Thyroid gland (tissue), 4 donors: ENCODE results near the gene KAZN. TPM values are rescaled to one million over a fixed set of nuclear protein-coding genes. Genes with fewer than 3 reads are reported as not detected.

Experiments used
- DNase-seq, 2 donors: peaks; one replicate each; pipeline ENCODE4 v3.0.0-alpha.2; 2019
- H3K27ac ChIP-seq, 3 donors: fragments of 200-600 bp; sonication (generic); 1 replicate in 2 of 3; 2 replicates in 1 of 3; pipeline ENCODE4 v1.5.1; 2016 to 2019; ENCODE audit warnings: mild to moderate bottlenecking in 1 of 3, moderate library complexity in 1 of 3
- H3K27me3 ChIP-seq: fragments of 200-600 bp; sonication (generic); one replicate; pipeline ENCODE4 v1.5.1; 2019
- H3K36me3 ChIP-seq, 2 donors: fragments of 200-600 bp; sonication (generic); one replicate each; pipeline ENCODE4 v1.5.1; 2016 to 2019
- H3K4me1 ChIP-seq, 2 donors: fragments of 200-600 bp; sonication (generic); one replicate each; pipeline ENCODE4 v1.5.1; 2017 to 2019
- H3K4me3 ChIP-seq, 3 donors: fragments of 200-600 bp; sonication (generic); replicated peaks in 1 of 3; 1 replicate in 2 of 3; 2 replicates in 1 of 3; pipeline ENCODE4 v1.5.1; 2016; ENCODE audit warnings: mild to moderate bottlenecking in 1 of 3
- H3K9me3 ChIP-seq: fragments of 200-600 bp; sonication (generic); one replicate; pipeline ENCODE4 v1.5.1; 2017
- POLR2A ChIP-seq, 2 donors: fragments of 450-650 bp; IDR thresholded peaks; one replicate each; pipeline ENCODE4 v1.6.1; 2017; ENCODE audit warnings: antibody characterized with exemption in 2 of 2, mild to moderate bottlenecking in 2 of 2, moderate library complexity in 1 of 2
- WGBS, 2 donors: methylation state at CpG; one replicate each; pipeline ENCODE4 v1.1.5; 2017; 5-methylcytosine and 5-hydroxymethylcytosine counted together
- intact Hi-C: fragments of 100-400 bp; cut with DNase I; formaldehyde crosslinking; loops from one replicate; pipeline ENCODE4 v1.15.1; 2023
- total RNA-seq, 4 donors: library from RNA; depleted of rRNA; stranded (reverse); fragments of >200 nt; gene quantifications; one replicate each; pipeline ENCODE4 v1.2.3, GENCODE V29; 2016
- TF ChIP-seq, protein P1 (sequence below), 6 experiments: fragments of 200-600 bp in 3 of 6; fragments of 450-650 bp in 3 of 6; sonication (generic) in 3 of 6; IDR thresholded peaks; one replicate each; pipeline ENCODE4 v1.5.1; 2016 to 2019; ENCODE audit warnings: antibody characterized with exemption in 6 of 6, mild to moderate bottlenecking in 2 of 6, inconsistent platforms in 1 of 6, moderate library complexity in 1 of 6

KAZN gene
- total RNA-seq, 4 donors from 2014 or later = 14.8 to 28.6 (median 18.2) TPM

DNA sequence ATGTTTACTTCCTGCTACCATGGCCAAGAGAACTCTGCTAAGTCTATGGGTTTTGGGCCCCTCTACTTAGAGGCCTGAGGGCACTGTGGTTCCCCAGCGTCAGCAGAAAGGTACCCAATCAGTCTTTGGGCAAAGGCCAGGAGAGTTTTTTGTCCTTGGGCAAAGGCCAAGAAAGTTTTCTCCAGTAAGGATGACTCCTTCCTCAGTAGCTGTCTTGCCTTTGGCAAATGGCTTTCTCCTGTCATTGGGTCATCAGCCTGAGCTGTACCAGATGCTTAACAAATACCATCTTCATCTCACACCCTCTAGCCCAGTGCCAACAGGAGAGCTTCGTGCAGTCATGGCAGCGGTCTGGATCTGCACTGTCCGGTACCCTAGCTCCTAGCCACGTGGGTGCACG, 355.7 kb downstream of the KAZN start:
- no peaks in the 10 kb centered on the region for H3K9me3 ChIP-seq
- peaks cover 2 to 23% of the 10 kb centered on the region in 2 donors for H3K4me1 ChIP-seq
- H3K27me3 ChIP-seq = no peaks in the 10 kb centered on the region
- intact Hi-C loops = no loop called here
- no peak overlapping the region for H3K4me3 ChIP-seq
- H3K27ac ChIP-seq = no peak overlapping the region
- H3K36me3 ChIP-seq = no peaks in the 10 kb centered on the region
- WGBS, 2 donors = 85 to 89% methylated on average over 6 of the region's 6 CpGs
- no peak for DNase-seq
- no peak for TF ChIP-seq POLR2A (IDR thresholded peaks at IDR 0.05)
- TF ChIP-seq, protein P1, sequence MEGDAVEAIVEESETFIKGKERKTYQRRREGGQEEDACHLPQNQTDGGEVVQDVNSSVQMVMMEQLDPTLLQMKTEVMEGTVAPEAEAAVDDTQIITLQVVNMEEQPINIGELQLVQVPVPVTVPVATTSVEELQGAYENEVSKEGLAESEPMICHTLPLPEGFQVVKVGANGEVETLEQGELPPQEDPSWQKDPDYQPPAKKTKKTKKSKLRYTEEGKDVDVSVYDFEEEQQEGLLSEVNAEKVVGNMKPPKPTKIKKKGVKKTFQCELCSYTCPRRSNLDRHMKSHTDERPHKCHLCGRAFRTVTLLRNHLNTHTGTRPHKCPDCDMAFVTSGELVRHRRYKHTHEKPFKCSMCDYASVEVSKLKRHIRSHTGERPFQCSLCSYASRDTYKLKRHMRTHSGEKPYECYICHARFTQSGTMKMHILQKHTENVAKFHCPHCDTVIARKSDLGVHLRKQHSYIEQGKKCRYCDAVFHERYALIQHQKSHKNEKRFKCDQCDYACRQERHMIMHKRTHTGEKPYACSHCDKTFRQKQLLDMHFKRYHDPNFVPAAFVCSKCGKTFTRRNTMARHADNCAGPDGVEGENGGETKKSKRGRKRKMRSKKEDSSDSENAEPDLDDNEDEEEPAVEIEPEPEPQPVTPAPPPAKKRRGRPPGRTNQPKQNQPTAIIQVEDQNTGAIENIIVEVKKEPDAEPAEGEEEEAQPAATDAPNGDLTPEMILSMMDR (IDR thresholded peaks at IDR 0.05) = no peak

GRCh38 chr1:14954930-14955329, 356.4 kb downstream of the KAZN start:
- TF ChIP-seq, protein P1 (IDR thresholded peaks at IDR 0.05) = no peak
- TF ChIP-seq POLR2A (IDR thresholded peaks at IDR 0.05) = no peak
- H3K4me3 ChIP-seq = no peak overlapping the region
- no peaks in the 10 kb centered on the region for H3K9me3 ChIP-seq
- peaks cover 0 to 18% of the 10 kb centered on the region in 2 donors for H3K4me1 ChIP-seq
- H3K36me3 ChIP-seq = no peaks in the 10 kb centered on the region
- WGBS, 2 donors = 94 to 96% methylated on average over 10 of the region's 10 CpGs
- intact Hi-C loops = no loop called here
- DNase-seq = no peak
- no peaks in the 10 kb centered on the region for H3K27me3 ChIP-seq
- H3K27ac ChIP-seq = no peak overlapping the region

DNA sequence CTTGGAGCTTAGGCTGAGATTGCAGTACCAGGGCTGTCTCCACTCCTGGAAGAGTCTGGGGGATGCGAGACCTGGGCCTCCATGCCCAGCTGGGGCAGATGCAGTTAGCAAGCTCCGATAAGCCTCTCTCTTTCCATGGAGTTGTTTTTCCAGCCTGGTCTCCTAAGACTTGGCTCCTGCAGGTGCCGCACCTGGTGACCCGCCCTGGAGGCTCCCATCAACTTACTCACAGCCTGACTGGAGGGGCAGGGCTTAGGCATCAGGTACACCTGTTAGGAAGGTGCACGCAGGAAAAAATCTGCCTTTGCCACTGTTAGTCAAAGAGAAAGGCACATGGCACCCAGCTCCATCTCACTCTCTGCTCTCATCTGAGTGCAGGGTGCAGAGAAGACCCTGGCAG, 356.9 kb downstream of the KAZN start:
- intact Hi-C loops = no loop called here
- H3K4me1 ChIP-seq = peaks cover 0 to 18% of the 10 kb centered on the region in 2 donors
- H3K9me3 ChIP-seq = no peaks in the 10 kb centered on the region
- no peak overlapping the region for H3K4me3 ChIP-seq
- no peaks in the 10 kb centered on the region for H3K27me3 ChIP-seq
- DNase-seq = no peak
- H3K27ac ChIP-seq = no peak overlapping the region
- no peak for TF ChIP-seq POLR2A (IDR thresholded peaks at IDR 0.05)
- TF ChIP-seq, protein P1 (IDR thresholded peaks at IDR 0.05) = no peak
- no peaks in the 10 kb centered on the region for H3K36me3 ChIP-seq
- 90 to 92% methylated on average over 4 of the region's 5 CpGs for WGBS, 2 donors

- no peak for DNase-seq
- Histone ChIP-seq H3K9me3 (no peaks in the 10 kb centered on the region), H3K27me3 (no peaks in the 10 kb centered on the region), H3K4me1 (peaks cover 0 to 18% of the 10 kb centered on the region in 2 donors), H3K36me3 (peaks cover 0 to 1% of the 10 kb centered on the region in 2 donors), H3K4me3 (no peak overlapping the region), H3K27ac (no peak overlapping the region)
- TF ChIP-seq POLR2A (IDR thresholded peaks at IDR 0.05) = no peak
- TF ChIP-seq, protein P1 (IDR thresholded peaks at IDR 0.05) = no peak
- 57 to 62% methylated on average over 4 of the region's 4 CpGs for WGBS, 2 donors
- intact Hi-C loops = no loop called here
Measured at GRCh38 chr1:14955976-14956375, 357.5 kb downstream of the KAZN start.

DNA sequence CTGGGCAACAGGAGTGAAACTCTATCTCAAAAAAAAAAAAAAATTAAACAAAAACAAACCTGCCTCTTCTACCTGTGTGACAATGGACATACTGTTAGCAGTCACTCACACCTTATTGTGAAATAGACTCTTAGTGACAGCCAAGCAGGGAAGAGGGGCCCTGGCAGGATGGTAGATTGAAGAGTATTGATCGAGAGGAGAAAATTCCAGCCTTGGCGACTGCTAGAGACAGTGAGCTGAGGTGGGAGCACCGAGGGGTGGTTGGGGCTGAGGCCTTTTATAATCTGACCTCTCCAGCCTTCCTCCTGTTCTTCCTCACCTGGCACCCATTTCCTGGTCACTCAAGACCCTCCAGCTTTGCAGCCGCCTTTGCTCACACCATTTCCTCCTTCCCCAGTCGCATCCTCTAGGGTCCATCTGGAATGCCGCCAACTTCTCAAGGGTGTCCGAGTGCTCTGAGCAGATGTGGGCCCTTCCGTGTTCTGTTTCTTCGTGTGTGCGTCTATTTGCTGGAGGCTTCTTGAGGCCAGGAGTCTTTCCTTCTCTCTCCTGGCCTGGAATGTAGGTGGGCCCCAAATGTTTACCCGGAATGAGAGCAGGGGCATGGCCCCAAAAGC, 358.2 kb downstream of the KAZN start:
- TF ChIP-seq, protein P1 (IDR thresholded peaks at IDR 0.05) = no peak
- no peak for TF ChIP-seq POLR2A (IDR thresholded peaks at IDR 0.05)
- Histone ChIP-seq H3K4me3 (no peak overlapping the region), H3K27me3 (no peaks in the 10 kb centered on the region), H3K27ac (no peak overlapping the region), H3K9me3 (no peaks in the 10 kb centered on the region), H3K4me1 (peaks cover 0 to 18% of the 10 kb centered on the region in 2 donors), H3K36me3 (peaks cover 0 to 5% of the 10 kb centered on the region in 2 donors)
- intact Hi-C loops = no loop called here
- DNase-seq = no peak
- 64 to 79% methylated on average over 11 of the region's 11 CpGs for WGBS, 2 donors
